Ovary (tissue), 9 donors: Measurements from ENCODE around the gene UBE2A. TPM values are rescaled to one million over a fixed set of nuclear protein-coding genes. Genes with fewer than 3 reads are reported as not detected.

Source experiments
- DNase-seq, 5 donors: peaks; one replicate each; pipeline ENCODE4 v3.0.0-alpha.2; 2019 to 2020
- H3K27ac ChIP-seq, 2 donors: fragments of 200-600 bp; one replicate each; pipeline versions ENCODE4 v1.5.1 to v1.8.0; 2019 to 2022
- H3K27me3 ChIP-seq: fragments of 200-600 bp; one replicate; pipeline ENCODE4 v1.8.0; 2022
- H3K36me3 ChIP-seq: fragments of 200-600 bp; sonication (generic); one replicate; pipeline ENCODE4 v1.5.1; 2019
- H3K4me1 ChIP-seq: one replicate; pipeline ENCODE4 v1.8.1; 2013; ENCODE audit warnings: mild to moderate bottlenecking, moderate library complexity; ENCODE audit not compliant: insufficient read depth
- H3K4me3 ChIP-seq: fragments of 200-600 bp; sonication (generic); one replicate; pipeline ENCODE4 v1.5.1; 2017
- H3K9me3 ChIP-seq, 2 donors: fragments of 200-600 bp in 1 of 2; sonication (generic) in 1 of 2; one replicate each; pipeline versions ENCODE4 v1.5.1 to v1.8.1; 2013 to 2019; ENCODE audit warnings: mild to moderate bottlenecking in 1 of 2, moderate library complexity in 1 of 2
- EP300 ChIP-seq: sonication (generic); formaldehyde crosslinking; IDR thresholded peaks from one replicate; pipeline ENCODE4 v1.6.1; 2017; ENCODE audit warnings: antibody characterized with exemption
- POLR2A ChIP-seq: fragments of 450-650 bp; IDR thresholded peaks from one replicate; pipeline ENCODE4 v1.6.1; 2017; ENCODE audit warnings: antibody characterized with exemption, mild to moderate bottlenecking, moderate library complexity
- WGBS, 3 donors: extraction: QIAGEN DNeasy Blood & Tissue Kit in 1 of 3; methylation state at CpG; one replicate each; pipeline versions ENCODE4 v1.1.5 to v1.1.7; 2013 to 2017; 5-methylcytosine and 5-hydroxymethylcytosine counted together
- intact Hi-C, 4 donors: fragments of 100-400 bp; cut with DNase I; formaldehyde crosslinking; loops; one replicate each; pipeline versions ENCODE4 v1.11.0 to v1.15.1; 2022 to 2023
- polyA plus RNA-seq, 2 donors: library from polyadenylated mRNA; stranded (reverse); fragments of 200-250 nt in 1 of 2; fragments of 350-450 nt in 1 of 2; fragmentation: Illumina TruSeq in 1 of 2; extraction: RNeasy Lipid Tissue Mini Kit (QIAGEN cat#74804) in 1 of 2; gene quantifications; one replicate each; pipeline ENCODE4 v1.2.3, GENCODE V29; 2013 to 2014
- total RNA-seq, 7 donors: library from RNA; depleted of rRNA in 2 of 7; stranded (reverse); fragments of >200 nt in 2 of 7; fragmentation: NEBNext Ultra II Directional in 3 of 7; extraction: Animal tissue kit (Norgen Biotek cat#: 25700) in 3 of 7; gene quantifications; one replicate each; pipeline versions ENCODE4 v1.1.0 to v1.2.4, GENCODE V29; 2016 to 2023
- TF ChIP-seq, protein P1 (sequence below), 3 donors: fragments of 450-650 bp in 2 of 3; fragments of 200-600 bp in 1 of 3; IDR thresholded peaks; one replicate each; pipeline versions ENCODE4 v1.5.1 to v1.8.0; 2016 to 2022; ENCODE audit warnings: antibody characterized with exemption in 3 of 3, mild to moderate bottlenecking in 1 of 3
- donor health status: DM: no; HTN: no; CAD: no; lungs with moderate emphysema.
- donor health status: DM: no; HTN: no; CAD: no.
- donor health status: Bipolar disorder and iron deficiency.
- donor health status: DM: yes; HTN: yes; CAD: no.
- donor health status: DM: no; HTN: no; CAD: no.
- donor health status: DM: yes; HTN: yes; CAD: no.

The UBE2A gene
- total and polyA plus RNA-seq, 9 donors: 25.0 to 86.0 (median 30.2) TPM

DNA sequence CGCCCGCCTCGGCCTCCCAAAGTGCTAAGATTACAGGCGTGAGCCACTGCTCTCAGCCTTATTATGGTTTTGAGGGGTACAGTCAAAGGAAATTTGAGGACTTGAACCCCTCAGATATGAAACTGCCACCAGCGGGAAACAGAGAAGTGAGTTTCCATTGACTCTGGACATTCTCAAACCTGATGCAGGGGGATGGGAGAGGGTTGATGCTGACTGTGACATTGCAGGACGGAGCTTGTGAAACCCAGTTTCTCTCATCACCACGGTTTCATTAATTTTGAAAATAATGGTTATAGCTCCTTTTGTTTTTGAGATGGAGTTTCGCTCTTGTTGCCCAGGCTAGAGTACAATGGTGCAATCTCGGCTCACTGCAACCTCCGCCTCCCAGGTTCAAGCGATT lies 50.1 kb downstream of the UBE2A start:
- intact Hi-C loops: no loop called here
- TF ChIP-seq EP300 (no peak), POLR2A (no peak)
- TF ChIP-seq, protein P1, sequence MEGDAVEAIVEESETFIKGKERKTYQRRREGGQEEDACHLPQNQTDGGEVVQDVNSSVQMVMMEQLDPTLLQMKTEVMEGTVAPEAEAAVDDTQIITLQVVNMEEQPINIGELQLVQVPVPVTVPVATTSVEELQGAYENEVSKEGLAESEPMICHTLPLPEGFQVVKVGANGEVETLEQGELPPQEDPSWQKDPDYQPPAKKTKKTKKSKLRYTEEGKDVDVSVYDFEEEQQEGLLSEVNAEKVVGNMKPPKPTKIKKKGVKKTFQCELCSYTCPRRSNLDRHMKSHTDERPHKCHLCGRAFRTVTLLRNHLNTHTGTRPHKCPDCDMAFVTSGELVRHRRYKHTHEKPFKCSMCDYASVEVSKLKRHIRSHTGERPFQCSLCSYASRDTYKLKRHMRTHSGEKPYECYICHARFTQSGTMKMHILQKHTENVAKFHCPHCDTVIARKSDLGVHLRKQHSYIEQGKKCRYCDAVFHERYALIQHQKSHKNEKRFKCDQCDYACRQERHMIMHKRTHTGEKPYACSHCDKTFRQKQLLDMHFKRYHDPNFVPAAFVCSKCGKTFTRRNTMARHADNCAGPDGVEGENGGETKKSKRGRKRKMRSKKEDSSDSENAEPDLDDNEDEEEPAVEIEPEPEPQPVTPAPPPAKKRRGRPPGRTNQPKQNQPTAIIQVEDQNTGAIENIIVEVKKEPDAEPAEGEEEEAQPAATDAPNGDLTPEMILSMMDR (IDR thresholded peaks at IDR 0.05): no peak
- WGBS, 3 donors: 89 to 93% (median 92%) methylated on average over 11 of the region's 11 CpGs
- Histone ChIP-seq H3K4me3 (no peak overlapping the region), H3K27me3 (no peaks in the 10 kb centered on the region), H3K27ac (no peak overlapping the region), H3K36me3 (no peaks in the 10 kb centered on the region), H3K4me1 (no peaks in the 10 kb centered on the region), H3K9me3 (no peaks in the 10 kb centered on the region)
- no peak for DNase-seq

DNA sequence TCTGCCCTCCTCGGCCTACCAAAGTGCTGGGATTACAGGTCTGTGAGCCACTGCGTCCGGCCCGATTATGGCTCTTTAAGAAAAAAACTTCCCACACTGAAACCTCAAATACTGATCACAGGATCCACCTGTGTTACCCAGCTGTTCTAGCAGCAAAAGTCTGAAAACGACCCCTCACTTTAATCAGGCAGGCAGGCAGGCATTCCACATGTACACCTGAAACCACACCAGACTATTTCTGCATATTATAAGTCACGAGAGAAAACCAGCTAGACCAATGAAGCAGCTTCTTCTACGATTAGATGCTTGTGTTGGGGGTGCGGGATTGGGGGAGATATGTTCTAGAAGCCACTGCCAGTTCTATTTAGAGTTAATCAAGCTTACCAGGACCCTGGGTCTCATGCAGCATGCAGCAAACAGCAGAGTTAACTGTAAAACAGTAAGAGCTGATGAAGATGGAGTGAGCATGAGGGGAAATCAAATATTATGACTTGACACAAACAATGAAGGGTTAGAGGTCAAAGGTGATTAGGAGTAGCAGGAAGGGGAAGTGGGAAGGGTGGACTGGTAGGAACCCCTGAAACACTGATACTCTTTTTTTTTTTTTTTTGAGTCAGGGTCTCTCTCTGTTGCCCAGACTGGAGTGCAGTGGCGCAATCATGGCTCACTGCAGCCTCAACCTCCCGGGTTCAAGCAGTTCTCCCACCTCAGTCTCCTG lies 50.7 kb downstream of the UBE2A start:
- no peak for TF ChIP-seq POLR2A
- TF ChIP-seq, protein P1 (IDR thresholded peaks at IDR 0.05): no peak
- TF ChIP-seq EP300: no peak
- H3K4me3 ChIP-seq: no peak overlapping the region
- intact Hi-C loops: no loop called here
- H3K27ac ChIP-seq: no peak overlapping the region
- H3K27me3 ChIP-seq: no peaks in the 10 kb centered on the region
- no peaks in the 10 kb centered on the region for H3K9me3 ChIP-seq
- H3K4me1 ChIP-seq: no peaks in the 10 kb centered on the region
- DNase-seq: no peak
- H3K36me3 ChIP-seq: no peaks in the 10 kb centered on the region
- 80 to 87% (median 83%) methylated on average over 10 of the region's 10 CpGs for WGBS, 3 donors

DNA sequence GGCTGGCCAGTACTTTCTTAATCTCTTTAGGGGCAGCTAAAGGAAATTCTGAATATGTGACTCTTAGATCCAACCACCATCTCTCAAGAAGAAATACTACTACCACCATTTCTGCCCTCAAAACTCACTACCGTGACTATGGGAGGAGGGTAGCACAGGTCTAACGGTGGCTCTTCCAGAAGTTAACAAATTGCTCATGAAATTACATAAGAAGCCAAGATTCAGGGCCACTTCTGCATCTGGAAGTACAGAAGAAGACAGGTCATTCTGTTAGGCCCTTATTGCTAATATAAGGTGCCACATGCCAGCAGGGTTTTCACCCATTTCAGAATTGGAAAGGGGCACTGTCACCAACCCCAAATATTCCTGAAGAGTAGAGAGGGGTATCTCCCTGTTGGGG lies 51.5 kb downstream of the UBE2A start:
- H3K27ac ChIP-seq: no peak overlapping the region
- intact Hi-C loops: no loop called here
- DNase-seq: no peak
- H3K27me3 ChIP-seq: no peaks in the 10 kb centered on the region
- no peaks in the 10 kb centered on the region for H3K36me3 ChIP-seq
- no peaks in the 10 kb centered on the region for H3K4me1 ChIP-seq
- 75 to 82% (median 78%) methylated on average over 2 of the region's 2 CpGs for WGBS, 3 donors
- no peaks in the 10 kb centered on the region for H3K9me3 ChIP-seq
- H3K4me3 ChIP-seq: no peak overlapping the region
- TF ChIP-seq, protein P1 (IDR thresholded peaks at IDR 0.05): no peak
- TF ChIP-seq POLR2A (no peak), EP300 (no peak)

Other genes starting within 250 kb of the UBE2A start
- gene SLC25A43, start 175.2 kb upstream of the UBE2A start, total RNA-seq: 10 to 100 TPM in 3 of 7 donors, 1 to 10 TPM in 4; 6.6 to 14.5 (median 8.2) TPM
- gene SLC25A43, start 175.2 kb upstream of the UBE2A start, polyA plus RNA-seq: 10 to 100 TPM in 1 of 2 donors, 1 to 10 TPM in 1; 6.4 to 13.8 TPM
- 100 to 1,000 TPM in 6 of 7 donors, 10 to 100 TPM in 1; 97.2 to 166 (median 138) TPM for gene SLC25A5, start 106.1 kb upstream of the UBE2A start, total RNA-seq
- gene SLC25A5, start 106.1 kb upstream of the UBE2A start, polyA plus RNA-seq: 100 to 1,000 TPM; 147 to 214 TPM
- 10 to 100 TPM; 18.9 to 27.3 (median 22.1) TPM for gene STEEP1, start 9.2 kb upstream of the UBE2A start, total RNA-seq
- 10 to 100 TPM; 22.9 to 51.9 TPM for gene STEEP1, start 9.2 kb upstream of the UBE2A start, polyA plus RNA-seq
- 10 to 100 TPM in 3 of 7 donors, 1 to 10 TPM in 4; 7.5 to 12.5 (median 9.5) TPM for gene NKRF, start 31.9 kb downstream of the UBE2A start, total RNA-seq
- 10 to 100 TPM in 1 of 2 donors, 1 to 10 TPM in 1; 4.9 to 10.1 TPM for gene NKRF, start 31.9 kb downstream of the UBE2A start, polyA plus RNA-seq
- 10 to 100 TPM in 5 of 7 donors, 1 to 10 TPM in 2; 4.6 to 19.3 (median 13.5) TPM for gene SEPTIN6, start 118.6 kb downstream of the UBE2A start, total RNA-seq
- 10 to 100 TPM in 1 of 2 donors, 1 to 10 TPM in 1; 6.6 to 37.9 TPM for gene SEPTIN6, start 118.6 kb downstream of the UBE2A start, polyA plus RNA-seq
- 1 to 10 TPM in 1 of 7 donors, under 1 TPM in 4, not detected in 2; 0.25 to 2.3 (median 0.58) TPM for gene SOWAHD, start 184.0 kb downstream of the UBE2A start, total RNA-seq
- gene SOWAHD, start 184.0 kb downstream of the UBE2A start, polyA plus RNA-seq: under 1 TPM; 0.12 to 0.27 TPM
- 1,000 to 10,000 TPM; 2,907 to 8,735 (median 3,301) TPM for gene RPL39, start 217.1 kb downstream of the UBE2A start, total RNA-seq
- gene RPL39, start 217.1 kb downstream of the UBE2A start, polyA plus RNA-seq: over 10,000 TPM in 1 of 2 donors, 1,000 to 10,000 TPM in 1; 5,166 to 12,575 TPM